NK-92 treated with Interleukin-12 subunit alpha and Interleukin-12 subunit beta, amount 100 ng/mL, for 24 hours (cell line): ENCODE measurements around the gene CCDC197.

Source experiments
- DNase-seq: peaks from one replicate; lab custom pipeline; 2025; lab: John Stamatoyannopoulos, UW

The CCDC197 gene

GRCh38 chr14:94026173-94026888 is 29.2 kb downstream of the CCDC197 start, which contains the start of gene OTUB2:
OTUB2 (plus strand) TSS chr14:94026340; CDS start chr14:94026538, 198 bp downstream.
- peak; percentile 84 for DNase-seq

GRCh38 chr14:94026889-94027469 is 29.9 kb downstream of the CCDC197 start:
- DNase-seq = no peak

- DNase-seq = no peak
Observed at GRCh38 chr14:94027566-94028449, 30.7 kb downstream of the CCDC197 start.

- peak; percentile 47 for DNase-seq
Observed at GRCh38 chr14:94028450-94028826, 31.3 kb downstream of the CCDC197 start.

GRCh38 chr14:94029265-94029664 is 32.2 kb downstream of the CCDC197 start:
- no peak for DNase-seq

GRCh38 chr14:94029671-94030203 is 32.6 kb downstream of the CCDC197 start:
- no peak for DNase-seq

GRCh38 chr14:94030571-94030970 is 33.5 kb downstream of the CCDC197 start:
- DNase-seq = no peak

GRCh38 chr14:94031161-94031882 is 34.2 kb downstream of the CCDC197 start:
- no peak for DNase-seq

GRCh38 chr14:94031883-94032279 is 34.8 kb downstream of the CCDC197 start:
- no peak for DNase-seq

GRCh38 chr14:94034886-94035285 is 37.8 kb downstream of the CCDC197 start:
- no peak for DNase-seq

- DNase-seq = peak; percentile 56
Observed at GRCh38 chr14:94036313-94037167, 39.4 kb downstream of the CCDC197 start.

- no peak for DNase-seq
Observed at GRCh38 chr14:94037954-94038353, 40.9 kb downstream of the CCDC197 start.

- no peak for DNase-seq
Observed at GRCh38 chr14:94038510-94038909, 41.4 kb downstream of the CCDC197 start.

GRCh38 chr14:94038921-94039629 is 42.0 kb downstream of the CCDC197 start:
- no peak for DNase-seq

- no peak for DNase-seq
Observed at GRCh38 chr14:94040247-94040646, 43.1 kb downstream of the CCDC197 start.

GRCh38 chr14:94040796-94041195 is 43.7 kb downstream of the CCDC197 start:
- no peak for DNase-seq

- no peak for DNase-seq
Observed at GRCh38 chr14:94041551-94042346, 44.6 kb downstream of the CCDC197 start.

GRCh38 chr14:94042433-94043091 is 45.5 kb downstream of the CCDC197 start:
- no peak for DNase-seq
